SW480 (cell line): ENCODE measurements around the gene PAX5.
A peak's percentile ranks its signal among the peaks of the same experiment; 100 is the strongest.

ENCODE experiments used
- DNase-seq: peaks from one replicate; pipeline ENCODE4 v3.0.0-alpha.2; 2016; ENCODE audit warnings: low spot score

PAX5 gene

DNA sequence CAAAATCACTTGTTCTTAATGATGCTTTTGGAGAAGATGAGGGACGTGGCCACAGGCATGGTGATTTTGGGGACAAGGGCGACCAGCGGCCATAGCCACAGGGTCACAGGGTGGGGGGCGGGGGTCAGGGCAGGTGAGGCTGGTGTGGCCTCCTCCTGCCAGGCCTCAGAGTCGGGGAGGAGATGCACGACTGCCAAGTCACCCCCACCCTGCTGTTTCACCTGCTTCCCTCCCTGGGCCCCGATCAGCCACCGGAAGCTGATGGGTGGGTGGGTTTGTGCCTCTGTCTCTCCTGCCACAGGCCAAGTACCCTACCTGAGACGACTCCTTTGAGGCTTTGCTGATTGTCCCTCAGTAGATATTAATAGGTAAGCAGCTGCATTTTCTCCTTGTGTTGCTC, 199.3 kb downstream of the PAX5 start:
- DNase-seq, result no peak

DNA sequence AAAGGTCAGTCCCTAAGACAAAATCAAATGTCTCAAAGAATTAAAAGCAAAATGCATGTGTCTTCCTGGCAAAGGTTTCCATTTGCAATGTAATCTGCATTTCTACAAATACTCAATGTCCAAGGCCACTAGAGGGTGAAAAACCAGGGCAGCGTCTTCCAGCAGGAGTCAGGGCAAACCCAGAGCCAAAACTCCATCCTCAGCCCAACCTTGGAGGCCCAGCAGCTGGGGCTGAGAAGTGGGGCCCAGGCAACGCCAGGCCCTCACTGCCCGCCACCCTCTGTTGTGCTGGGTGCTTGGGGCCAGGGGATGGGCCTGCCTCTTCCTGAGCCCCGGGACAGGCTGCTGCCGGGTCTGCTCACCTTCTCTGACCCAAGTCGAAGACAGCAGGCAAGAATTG, 200.1 kb downstream of the PAX5 start:
- DNase-seq, result no peak

DNA sequence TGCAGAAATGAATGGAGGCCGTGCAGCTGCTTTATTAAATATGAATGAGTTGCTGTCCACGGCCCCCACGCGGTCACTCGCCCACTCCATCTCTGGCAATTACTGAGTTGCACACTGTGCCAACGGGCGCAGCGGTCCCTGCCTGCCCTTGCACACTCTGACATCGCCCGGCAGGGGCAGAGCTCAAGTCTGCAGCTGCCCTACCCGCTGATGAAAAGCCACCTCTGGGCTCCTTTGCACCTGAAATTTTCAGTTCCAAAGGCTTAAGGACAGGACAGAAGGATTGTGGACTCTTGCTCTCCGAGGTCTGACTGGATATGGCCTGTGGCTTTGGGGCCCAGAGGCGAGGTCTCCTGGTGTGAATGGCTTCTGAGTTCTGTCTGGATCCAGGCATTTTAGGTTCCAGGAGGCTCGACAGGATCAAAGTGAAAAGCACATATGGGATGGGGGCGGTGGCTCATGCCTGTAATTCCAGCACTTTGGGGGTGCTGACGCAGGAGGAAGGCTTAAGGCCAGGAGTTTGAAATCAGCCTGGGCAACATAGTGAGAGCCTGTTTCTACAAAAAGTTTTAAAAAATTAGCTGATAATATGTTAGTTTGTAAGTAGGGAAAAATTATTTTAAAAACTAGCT, 201.8 kb downstream of the PAX5 start:
- peak; percentile 58 for DNase-seq

DNA sequence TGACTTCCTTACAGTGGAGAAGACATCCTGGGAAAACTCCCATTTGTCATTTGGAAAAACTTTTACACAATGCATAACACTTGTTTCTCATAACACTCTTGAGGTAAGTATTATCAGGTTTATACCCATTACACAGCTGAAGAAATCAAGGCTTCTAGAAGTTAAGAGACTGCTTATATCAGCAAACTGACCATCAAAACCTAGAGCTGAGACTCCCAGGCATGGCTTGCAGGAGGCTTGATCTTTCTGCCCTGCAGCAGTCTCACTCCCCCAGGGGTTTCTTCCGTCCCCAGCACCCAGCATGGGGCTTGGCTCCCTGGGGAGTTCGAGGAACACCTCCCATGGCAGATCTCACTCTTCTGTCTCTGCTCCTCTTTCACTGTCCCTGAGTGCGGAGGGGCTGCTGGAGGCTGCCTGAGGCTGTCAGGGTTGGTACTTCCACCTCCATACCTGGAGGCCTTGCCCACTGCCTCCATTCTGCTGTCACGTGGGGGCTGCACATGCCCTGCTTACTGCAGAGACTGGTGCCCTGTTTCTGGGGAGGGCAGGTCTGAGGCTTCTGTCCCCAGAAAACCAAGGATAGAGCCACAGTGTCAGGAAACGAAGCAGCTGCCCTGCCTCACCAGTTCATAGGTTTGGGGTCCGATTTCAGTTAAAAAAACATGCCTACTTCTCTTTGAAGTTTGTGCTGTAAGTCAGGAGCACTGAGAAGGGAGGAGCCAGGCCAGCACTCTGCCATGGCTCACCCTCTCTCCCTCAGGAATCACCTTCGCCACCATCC, 202.5 kb downstream of the PAX5 start:
- no peak for DNase-seq

DNA sequence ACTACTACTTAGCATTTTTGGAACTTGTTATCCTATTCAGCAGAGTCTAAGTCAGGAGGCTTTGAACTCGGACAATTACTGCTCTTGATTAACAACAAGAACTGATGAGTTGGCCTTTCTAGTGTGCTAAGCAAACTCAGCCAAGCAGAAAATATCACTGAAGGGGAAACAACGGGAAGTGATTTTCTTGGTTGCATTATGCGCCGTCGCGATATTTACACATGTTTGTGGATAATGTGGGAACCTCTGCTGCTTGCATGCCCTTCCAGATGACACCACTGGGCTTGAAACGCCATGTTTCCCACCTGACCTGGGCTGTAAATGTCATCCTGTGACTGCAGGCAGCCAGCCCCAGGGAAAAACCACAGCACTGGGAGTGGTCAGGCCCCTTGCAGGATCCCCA, 205.5 kb downstream of the PAX5 start:
- no peak for DNase-seq

DNA sequence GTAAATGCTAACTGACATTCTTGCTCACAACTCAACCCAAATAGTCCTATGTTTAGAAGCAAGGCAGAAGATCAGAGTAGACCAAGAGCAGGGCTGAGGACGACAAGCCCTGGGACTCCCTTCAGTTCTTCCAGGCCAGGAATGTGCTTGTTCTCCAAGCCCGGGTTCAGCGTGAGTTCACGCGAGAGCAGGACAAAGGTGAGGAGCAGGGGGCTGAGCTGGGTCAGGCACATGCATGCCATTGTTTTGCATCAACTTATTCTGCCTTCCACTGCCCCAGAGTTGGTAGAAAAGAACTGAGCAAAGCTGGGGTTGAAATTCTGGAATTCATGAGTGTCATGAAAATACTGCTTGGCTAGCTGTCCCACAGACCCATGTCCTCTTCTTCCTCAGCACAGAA, 206.5 kb downstream of the PAX5 start:
- no peak for DNase-seq

DNA sequence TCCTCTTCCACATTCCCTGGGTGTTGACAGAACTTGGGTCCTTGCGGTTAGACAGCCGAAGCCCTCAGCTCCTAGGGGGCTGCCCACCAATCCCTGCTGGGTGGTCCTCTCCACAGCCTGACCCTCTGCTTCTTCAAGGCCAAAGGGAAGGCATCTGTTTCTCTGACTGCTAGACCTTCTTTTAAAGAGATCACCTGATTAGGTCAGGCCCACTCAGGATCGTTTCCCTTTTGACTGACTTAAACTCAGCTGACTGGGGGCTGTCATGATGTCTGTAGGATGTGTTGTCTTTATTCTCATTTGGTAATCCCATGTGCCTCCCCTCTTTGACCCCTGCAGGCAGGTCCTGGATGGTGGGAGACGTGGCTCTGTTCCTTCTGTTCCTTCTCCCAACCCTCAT, 207.5 kb downstream of the PAX5 start:
- DNase-seq, result no peak

DNA sequence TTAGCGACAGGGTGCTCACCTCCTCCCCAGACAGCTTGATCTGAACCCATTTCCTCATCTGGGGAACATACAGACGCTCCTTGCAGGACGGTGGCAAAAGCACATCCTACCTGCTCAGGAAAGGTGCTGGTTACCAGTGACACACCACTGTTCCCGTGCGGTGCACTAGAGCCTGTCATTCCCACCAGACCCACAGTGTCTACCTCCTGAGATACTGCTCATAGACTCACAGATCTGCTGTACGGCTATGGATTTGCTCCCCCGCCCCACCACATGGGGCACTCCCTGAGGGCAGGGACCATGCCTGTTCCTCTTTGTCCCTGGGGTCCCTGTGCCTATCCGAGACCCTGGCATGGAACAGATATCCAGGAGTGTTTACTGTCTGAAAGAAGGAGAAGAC, 208.9 kb downstream of the PAX5 start:
- no peak for DNase-seq

DNA sequence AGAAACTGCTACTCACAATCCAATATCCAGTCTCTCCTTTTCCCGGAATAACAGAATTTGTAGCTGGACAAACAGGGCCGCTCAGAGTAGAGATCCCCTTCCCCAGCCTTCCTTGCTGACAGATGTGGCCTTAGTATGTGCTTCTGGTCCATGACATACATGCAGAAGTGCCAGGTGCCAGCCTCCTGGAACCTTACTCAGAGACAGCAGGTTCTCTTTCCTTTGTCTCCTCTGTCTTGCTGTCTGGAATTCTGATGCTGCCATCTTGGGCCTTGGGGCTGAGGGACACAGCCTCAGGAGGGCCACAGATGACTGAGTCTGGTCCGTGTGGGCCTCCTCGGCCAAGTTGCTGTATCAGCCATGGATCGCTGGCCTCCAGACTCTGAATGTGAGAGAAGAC, 210.1 kb downstream of the PAX5 start:
- DNase-seq, result no peak

DNA sequence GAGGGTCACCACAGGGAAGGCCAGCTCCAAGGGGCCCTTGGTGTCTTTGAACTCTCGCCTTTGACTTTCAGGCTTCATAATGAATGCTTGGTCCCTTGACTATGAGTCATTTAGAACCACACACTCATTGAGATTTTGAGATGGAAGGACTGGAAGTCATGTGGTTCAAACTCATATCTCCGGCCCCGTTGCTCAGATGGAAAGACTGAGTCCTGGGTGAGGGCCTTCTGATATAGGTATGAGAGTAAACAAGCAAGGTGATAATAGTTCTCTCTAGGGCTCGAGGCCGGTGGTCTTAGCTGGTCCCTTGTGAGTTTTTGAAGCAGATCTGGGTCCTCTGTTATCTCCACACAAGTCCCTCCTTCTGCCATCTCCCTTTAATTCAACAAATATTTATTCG, 210.6 kb downstream of the PAX5 start:
- no peak for DNase-seq

DNA sequence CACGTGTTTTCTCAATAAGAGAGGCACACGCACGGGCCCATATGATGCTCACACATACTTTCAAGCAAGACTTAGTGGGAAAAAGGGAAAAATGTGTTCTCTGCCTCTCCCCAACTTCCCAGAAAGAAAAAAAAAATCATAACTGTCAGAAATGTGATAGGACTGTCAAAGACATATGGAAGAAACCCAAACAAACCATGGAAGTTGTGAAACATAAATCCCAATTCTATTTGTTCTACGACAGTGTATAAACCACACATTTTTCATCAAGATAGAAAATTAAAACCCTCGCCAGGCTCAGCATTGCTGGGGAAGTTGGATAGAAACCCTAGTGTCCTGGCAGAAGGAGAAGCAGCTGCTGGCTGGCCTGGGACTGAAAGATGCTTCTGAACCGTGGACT, 211.9 kb downstream of the PAX5 start:
- no peak for DNase-seq

DNA sequence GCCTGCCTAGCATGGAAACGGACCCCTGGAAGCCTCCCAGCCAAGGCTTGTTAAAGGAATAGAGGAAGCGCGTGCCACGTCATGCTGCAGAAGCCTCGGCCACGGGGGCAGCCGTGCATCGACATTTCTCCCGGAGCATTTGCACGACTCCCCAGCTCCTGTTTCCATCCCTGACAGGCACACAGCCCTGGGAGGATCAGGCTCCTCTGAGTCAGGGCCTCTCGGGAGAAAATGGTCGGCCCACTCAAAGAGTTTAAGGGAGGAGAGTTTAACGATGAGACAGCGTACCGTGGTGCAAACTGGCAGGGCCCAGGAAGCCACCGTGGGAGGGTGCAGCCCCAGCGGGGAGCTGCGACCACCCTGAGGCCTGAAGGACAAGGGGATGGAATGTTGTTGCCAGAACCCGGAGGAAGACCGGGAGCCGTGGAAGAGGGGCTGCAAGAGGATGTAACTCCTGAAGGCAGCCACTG, 213.6 kb downstream of the PAX5 start:
- no peak for DNase-seq

DNA sequence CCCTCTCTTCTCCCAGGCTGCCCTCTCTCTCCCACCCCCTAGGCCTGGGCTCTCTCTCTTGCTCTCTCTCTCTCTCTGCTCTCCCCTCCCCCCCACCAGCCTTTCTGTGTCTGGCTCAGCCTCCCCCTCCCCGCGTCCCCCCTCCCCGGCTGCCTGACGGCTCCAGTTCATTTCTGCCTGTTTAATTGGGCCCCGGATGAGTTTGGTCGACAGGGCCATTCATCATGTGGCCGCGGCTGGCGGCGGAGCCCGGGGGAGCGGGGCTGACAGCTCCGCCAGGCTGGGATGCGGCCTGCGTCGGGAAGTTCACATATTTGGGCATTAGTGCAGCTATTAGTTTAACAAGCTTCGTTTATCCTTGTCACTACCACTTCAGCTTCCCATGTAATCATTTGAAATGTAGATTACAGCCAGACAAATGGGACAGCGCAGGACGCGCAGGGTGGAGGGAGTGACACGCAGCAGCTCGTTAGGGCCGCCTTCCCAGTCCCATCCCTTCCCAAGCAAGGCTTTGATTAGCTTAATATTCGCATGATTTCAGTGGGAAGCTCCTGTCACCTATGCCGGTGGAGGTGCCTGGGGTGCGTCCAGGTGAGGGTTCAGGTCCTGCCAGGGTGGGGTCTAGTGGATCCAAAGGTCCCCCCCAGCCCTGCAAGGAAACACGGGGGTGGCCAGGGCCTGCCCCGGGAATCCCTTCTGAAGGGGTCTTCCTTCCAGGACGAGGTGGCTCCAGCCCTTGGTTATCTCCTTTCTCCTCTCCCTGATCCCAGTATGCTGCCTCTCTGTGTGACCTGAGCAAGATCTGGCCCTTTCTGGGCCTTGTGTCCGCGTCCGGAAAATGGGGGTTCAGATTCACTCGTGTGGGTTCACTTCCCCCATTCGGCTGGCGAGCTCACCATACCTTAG, 214.8 kb downstream of the PAX5 start:
- no peak for DNase-seq

DNA sequence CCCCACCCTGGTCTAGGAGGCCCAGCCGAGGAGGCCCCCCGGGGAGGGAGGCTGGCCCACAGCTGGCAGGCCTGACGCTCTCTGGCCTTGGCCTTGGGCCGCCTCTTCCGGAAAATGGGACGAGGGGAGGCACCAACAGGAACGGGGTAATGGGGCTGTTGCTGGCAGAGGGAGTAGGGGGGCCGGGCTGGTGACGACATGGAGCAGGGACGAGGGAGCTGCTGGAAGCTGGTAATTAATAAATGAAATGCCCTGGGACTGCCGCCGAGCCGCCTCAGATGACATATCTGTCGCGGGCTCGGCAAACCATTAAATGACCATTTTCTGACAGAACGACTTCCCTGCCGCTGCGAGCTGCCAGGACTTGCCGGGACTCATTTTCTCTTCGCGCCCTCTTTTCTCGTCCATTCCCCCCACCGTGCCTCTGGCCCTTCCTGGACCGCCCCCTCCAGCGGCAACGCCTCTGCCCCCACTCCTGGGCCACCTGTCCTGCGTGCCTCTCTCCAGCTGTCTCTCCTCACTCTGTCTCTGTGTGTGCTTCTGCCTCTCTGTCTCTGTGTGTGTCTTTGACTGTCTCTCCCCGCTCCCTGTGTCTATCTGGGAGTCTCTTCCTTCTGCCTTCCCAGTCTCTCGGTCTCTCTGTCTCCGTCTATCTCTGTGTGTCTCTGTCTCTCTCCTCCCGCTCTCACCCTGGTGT, 215.7 kb downstream of the PAX5 start:
- DNase-seq, result no peak

DNA sequence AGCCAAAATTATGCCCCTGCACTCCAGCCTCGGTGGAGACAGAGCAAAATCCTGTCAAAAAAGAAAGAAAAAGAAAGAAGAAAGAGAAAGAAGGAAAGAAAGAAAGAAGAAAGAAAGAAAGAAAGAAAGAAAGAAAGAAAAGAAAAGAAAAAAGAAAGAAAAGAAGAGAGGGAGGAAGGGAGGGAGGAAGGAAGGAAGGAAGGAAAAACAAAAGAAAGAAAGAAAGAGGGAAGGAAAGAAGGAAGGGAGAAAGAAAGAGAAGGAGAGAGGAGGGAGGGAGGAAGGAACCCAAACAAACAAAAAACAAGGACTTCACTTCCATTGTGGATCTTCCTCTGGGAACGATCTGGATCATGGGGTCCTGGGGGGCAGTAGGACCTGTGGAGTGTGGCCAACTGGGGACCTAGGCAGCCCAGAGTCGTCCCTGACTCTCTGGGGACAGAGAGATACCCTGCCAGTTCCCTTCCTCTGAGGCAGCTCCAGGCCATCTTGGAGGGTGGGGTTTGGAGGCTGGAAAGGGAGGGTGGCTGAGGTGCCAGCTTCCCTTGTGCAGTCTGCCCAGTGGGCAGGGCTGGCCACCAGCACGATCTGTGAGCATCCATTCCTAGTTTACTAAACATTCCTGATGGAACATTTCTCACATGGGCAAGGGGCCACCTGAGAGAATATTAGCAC, 216.8 kb downstream of the PAX5 start:
- DNase-seq, result no peak

DNA sequence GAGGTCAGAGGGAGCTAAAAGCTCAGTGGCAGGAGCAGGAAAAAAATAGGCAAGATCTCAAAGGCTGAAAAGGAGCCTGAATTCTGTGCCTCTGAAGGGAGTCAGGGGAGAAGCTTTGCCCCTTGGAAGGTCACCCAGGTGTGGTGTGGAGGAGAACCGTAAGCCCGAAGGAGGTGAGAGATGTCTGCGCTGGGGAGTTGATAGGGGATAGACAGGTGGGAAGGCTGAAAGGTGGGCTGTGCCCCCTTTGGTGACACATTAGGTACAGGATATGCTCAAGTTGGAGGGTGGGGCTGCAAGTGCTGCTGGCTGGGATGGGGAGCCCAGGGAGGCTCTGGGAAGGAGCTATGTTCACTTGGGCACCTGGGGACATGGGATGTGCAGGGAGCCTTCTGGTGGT, 217.7 kb downstream of the PAX5 start:
- no peak for DNase-seq

DNA sequence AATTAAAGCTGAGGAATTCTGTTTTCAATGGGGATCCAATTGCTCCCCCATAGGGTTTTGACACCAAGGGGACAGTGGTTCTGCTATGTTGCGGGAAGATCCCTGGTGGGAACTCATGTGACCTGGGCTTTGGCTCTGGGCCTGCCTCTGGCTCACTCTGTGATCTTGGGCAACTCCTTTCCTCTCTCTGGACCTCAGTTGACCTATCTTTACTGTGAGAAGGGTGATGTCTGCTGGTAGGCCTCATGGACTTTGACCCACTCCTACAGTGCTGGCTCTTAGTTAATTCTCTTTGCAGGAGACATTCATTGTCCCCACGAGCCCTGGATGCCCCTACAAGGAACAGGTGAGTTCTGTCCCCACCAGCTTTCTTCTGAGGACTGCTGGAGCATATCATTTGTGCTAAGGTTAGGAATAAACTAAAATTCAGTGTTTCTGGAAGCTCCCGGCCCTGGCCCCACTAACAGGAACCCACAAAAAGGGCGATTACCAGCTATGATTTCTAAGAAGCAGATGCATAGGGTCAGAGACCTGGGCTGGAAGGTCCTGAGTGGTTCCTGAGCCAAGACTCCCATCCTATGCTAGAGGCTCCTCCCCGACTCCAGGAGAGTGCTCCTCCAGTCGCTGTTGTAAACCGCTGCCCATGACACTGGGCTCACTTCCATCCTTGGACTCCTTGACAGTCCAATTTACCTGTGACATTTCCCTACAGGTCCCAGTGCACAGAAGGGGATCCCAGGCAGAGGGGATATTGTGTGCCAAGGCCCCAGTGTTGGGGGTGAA, 218.3 kb downstream of the PAX5 start:
- DNase-seq, result no peak

DNA sequence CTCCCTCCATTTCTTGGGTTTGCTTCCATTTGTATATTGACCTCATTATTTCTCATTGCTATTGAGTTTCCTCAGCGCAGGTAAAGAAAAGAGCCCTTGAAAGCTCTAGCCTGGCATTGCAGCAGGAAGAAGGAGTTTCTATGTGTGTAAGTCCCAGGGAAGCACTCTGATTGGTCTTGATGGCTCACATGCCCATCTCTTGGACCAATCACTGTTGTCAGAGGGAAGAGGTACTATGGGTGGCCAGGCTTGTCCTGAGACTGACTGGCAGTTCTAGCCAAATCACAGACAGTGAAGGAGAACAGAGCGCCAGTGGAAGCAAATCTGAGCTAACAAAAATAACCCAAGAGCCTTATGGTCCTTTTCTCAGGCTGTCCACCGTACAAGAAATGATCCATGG, 219.0 kb downstream of the PAX5 start:
- no peak for DNase-seq

DNA sequence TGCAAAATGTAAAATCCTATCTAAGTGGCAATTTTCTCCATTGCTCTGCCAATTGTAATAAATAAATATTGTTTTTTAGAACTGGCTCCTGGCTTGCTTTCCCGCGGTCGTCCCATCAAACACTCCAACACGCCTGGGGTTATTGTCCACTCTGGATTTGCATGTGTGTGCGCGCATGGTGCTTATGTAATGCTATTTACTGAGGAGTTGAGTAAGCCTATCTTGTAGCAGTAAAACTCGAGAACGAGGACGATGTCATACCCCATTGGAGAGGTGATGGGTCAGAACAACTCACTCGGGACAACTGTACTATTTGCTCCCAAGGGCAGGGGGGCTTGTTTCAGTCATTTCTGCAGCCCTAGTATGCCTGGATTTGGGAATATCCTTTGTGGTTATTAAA, 220.9 kb downstream of the PAX5 start:
- no peak for DNase-seq

DNA sequence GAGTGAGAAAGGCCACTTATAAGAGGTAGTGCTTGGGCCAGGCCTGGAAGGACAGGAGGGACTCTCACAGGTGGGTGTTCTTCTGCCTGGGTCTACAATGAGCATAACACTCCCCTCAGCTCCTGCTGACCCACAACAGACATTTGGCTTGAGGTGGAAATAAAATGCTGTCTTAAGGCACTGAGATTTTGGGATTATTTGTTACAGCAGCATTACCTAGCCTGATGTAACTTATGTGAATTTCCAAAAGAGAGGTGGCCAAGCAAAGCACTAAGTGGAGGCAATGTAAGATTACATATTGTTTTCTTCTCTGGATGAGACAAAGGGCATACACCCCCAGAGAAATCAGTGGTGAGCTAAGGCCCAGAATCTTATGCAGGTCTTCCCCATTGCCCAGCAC, 221.5 kb downstream of the PAX5 start:
- no peak for DNase-seq

DNA sequence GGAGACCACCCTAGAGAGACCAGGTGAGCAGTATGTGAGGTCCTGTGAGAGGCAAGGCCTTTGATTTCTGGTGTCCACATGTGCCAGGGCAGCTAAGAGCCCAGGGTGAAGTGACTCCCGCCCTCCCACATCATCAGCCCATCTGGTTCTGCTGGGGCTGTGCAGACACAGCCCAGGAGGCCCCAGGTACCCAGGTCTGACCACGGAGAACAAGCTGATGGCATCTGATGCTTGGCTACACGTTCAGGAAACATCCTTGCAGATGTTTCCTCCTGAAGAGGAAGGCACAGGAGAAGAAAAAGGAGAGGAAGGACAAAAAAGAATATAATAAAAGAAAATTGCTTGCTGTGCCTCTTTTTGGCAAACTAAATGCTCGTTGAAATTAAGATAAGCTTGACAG, 225.8 kb downstream of the PAX5 start:
- no peak for DNase-seq
